HepG2 (cell line): Measurements from ENCODE around the gene PYGO2. TPM values are rescaled to one million over a fixed set of nuclear protein-coding genes. Genes with fewer than 3 reads are reported as not detected.

Experiments
- AGO2 ChIP-seq: fragments of 200-400 bp; formaldehyde crosslinking; optimal IDR thresholded peaks from 2 replicates; pipeline ENCODE3; 2017; ENCODE audit warnings: mild to moderate bottlenecking, low read depth, low read length, moderate library complexity
- ETV5 ChIP-seq: IDR thresholded peaks from 2 replicates; pipeline ENCODE4 v1.6.1; 2018; ENCODE audit warnings: missing biosample characterization, missing genetic modification reagents, inconsistent platforms, borderline replicate concordance
- ETV6 ChIP-seq: sonication (generic); formaldehyde crosslinking; conservative IDR thresholded peaks from 2 replicates; pipeline ENCODE4 v1.4.0; 2020; ENCODE audit warnings: missing genetic modification reagents
- JARID2 ChIP-seq: sonication (generic); formaldehyde crosslinking; IDR thresholded peaks from 2 replicates; pipeline ENCODE4 v1.8.1; 2023; ENCODE audit warnings: missing genetic modification reagents, inconsistent platforms; ENCODE audit not compliant: insufficient replicate concordance
- KAT8 ChIP-seq: IDR thresholded peaks from 2 replicates; pipeline ENCODE4 v1.6.1; 2016; ENCODE audit warnings: missing genetic modification reagents, missing compliant biosample characterization
- RBAK ChIP-seq: sonication (generic); formaldehyde crosslinking; IDR thresholded peaks from 2 replicates; pipeline ENCODE4 v1.5.1; 2020; ENCODE audit warnings: mild to moderate bottlenecking, missing genetic modification reagents
- TMF1 ChIP-seq: sonication (generic); formaldehyde crosslinking; IDR thresholded peaks from 2 replicates; pipeline ENCODE4 v1.8.1; 2022; ENCODE audit warnings: low read depth, missing genetic modification reagents
- ZNF143 ChIP-seq: sonication (generic); formaldehyde crosslinking; IDR thresholded peaks from 2 replicates; pipeline ENCODE4 v1.4.0; 2020; ENCODE audit warnings: missing genetic modification reagents
- ZNF296 ChIP-seq: sonication (generic); formaldehyde crosslinking; conservative IDR thresholded peaks from 2 replicates; pipeline ENCODE4 v1.5.0; 2020; ENCODE audit warnings: mild to moderate bottlenecking, missing genetic modification reagents
- ZNF747 ChIP-seq: sonication (generic); formaldehyde crosslinking; IDR thresholded peaks from 2 replicates; pipeline ENCODE4 v1.8.1; 2023; ENCODE audit warnings: missing genetic modification reagents, mild to moderate bottlenecking, borderline replicate concordance
- ZNF772 ChIP-seq: sonication (generic); formaldehyde crosslinking; IDR thresholded peaks from 2 replicates; pipeline ENCODE4 v1.5.0; 2020; ENCODE audit warnings: mild to moderate bottlenecking, missing genetic modification reagents
- polyA plus RNA-seq, 8 experiments: library from polyadenylated mRNA; depleted of rRNA in 3 of 8; stranded (reverse) in 7 of 8; unstranded in 1 of 8; fragments of >200 nt; fragmentation: Illumina TruSeq in 4 of 8; extraction: Trizol in 4 of 8; gene quantifications; 2 replicates each; pipeline versions ENCODE4 v1.2.1 to v1.2.3, GENCODE V29; 2011 to 2016; ENCODE audit warnings: low read depth in 4 of 8, missing spikeins in 1 of 8, mixed read lengths in 1 of 8; ENCODE audit not compliant: insufficient read depth in 1 of 8
- total RNA-seq, 5 experiments: library from RNA; depleted of rRNA; stranded (reverse); fragments of >200 nt; fragmentation: Illumina TruSeq; extraction: Trizol; gene quantifications; 2 replicates each; pipeline ENCODE4 v1.2.3, GENCODE V29; 2016; ENCODE audit warnings: low read depth in 1 of 5
- TF ChIP-seq, protein P1 (sequence below): sonication (generic); formaldehyde crosslinking; IDR thresholded peaks from 2 replicates; pipeline ENCODE4 v1.5.0; 2020; ENCODE audit warnings: mild to moderate bottlenecking, missing genetic modification reagents, borderline replicate concordance
- TF ChIP-seq, protein P2 (sequence below): sonication (generic); formaldehyde crosslinking; IDR thresholded peaks from 2 replicates; pipeline ENCODE4 v1.9.0; 2022; ENCODE audit warnings: missing genetic modification reagents, mild to moderate bottlenecking, borderline replicate concordance
- TF ChIP-seq, protein P3 (sequence below): sonication (generic); formaldehyde crosslinking; IDR thresholded peaks from 2 replicates; pipeline ENCODE4 v1.5.0; 2020; ENCODE audit warnings: missing genetic modification reagents
- TF ChIP-seq, protein P4 (sequence below): sonication (generic); formaldehyde crosslinking; IDR thresholded peaks from 2 replicates; pipeline ENCODE4 v1.5.0; 2020; ENCODE audit warnings: missing genetic modification reagents
- TF ChIP-seq, protein P5 (sequence below): sonication (generic); formaldehyde crosslinking; IDR thresholded peaks from 2 replicates; pipeline ENCODE4 v1.4.0; 2020; ENCODE audit warnings: missing genetic modification reagents

The PYGO2 gene
- total and polyA plus RNA-seq, 2 of the 13 experiments (the other 11 are each of a cell fraction or from before 2014, with no cell fraction given), result 20.3 to 21.8 TPM

DNA sequence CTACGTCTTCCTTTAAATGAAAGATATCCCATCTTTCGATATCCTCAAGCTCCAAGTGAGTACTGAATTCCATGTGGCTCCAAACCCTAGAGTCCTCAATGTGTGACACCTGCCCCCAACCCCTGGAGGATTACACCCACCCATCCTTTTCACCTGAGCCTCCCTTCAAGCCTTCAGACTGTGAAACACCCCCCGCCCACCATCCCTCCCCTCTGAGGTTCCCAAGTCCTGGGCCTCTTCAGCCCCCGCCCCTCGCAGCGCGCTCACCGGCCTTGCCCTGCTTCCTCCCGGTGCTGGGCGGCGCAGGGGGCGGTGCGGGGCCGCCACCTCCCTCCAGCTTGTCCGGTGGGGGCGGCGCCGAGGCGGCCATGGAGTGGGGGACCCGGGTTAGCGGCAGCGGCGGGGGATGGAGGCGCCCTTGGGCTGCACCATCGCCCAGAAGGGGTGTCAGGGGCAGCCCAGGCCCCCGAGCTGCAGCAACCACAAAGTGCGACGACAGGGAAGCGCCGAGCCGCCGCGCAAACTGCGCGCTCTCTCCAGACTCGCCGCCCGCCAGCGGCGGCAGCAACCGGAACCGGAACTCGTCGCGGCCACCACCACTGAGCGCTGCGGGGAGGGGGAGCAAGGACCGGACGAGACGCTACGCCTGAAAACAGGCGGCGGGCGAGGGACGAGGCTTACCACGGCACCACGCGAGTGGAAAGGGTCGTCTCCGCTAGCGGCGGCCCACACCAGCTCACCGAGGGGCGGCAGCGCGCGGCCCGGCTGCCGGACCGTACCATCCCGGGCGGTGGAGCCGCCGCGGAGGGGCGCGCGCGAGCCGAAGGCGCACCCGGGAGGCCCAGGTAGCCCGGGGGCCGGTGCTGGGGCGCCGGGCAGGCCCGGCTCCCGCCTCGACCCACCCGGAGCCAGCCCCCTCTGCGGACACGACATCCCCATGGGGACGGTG lies at the start of gene PYGO2 (continued):
- TF ChIP-seq, protein P1, sequence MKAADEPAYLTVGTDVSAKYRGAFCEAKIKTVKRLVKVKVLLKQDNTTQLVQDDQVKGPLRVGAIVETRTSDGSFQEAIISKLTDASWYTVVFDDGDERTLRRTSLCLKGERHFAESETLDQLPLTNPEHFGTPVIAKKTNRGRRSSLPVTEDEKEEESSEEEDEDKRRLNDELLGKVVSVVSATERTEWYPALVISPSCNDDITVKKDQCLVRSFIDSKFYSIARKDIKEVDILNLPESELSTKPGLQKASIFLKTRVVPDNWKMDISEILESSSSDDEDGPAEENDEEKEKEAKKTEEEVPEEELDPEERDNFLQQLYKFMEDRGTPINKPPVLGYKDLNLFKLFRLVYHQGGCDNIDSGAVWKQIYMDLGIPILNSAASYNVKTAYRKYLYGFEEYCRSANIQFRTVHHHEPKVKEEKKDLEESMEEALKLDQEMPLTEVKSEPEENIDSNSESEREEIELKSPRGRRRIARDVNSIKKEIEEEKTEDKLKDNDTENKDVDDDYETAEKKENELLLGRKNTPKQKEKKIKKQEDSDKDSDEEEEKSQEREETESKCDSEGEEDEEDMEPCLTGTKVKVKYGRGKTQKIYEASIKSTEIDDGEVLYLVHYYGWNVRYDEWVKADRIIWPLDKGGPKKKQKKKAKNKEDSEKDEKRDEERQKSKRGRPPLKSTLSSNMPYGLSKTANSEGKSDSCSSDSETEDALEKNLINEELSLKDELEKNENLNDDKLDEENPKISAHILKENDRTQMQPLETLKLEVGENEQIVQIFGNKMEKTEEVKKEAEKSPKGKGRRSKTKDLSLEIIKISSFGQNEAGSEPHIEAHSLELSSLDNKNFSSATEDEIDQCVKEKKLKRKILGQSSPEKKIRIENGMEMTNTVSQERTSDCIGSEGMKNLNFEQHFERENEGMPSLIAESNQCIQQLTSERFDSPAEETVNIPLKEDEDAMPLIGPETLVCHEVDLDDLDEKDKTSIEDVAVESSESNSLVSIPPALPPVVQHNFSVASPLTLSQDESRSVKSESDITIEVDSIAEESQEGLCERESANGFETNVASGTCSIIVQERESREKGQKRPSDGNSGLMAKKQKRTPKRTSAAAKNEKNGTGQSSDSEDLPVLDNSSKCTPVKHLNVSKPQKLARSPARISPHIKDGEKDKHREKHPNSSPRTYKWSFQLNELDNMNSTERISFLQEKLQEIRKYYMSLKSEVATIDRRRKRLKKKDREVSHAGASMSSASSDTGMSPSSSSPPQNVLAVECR, result peak; percentile 88
- TF ChIP-seq ZNF772 (CRISPR knock-in tag) (peak; percentile 89), KAT8 (CRISPR knock-in tag) (peak; percentile 79; the same call in 1 of the 2 replicates), RBAK (CRISPR knock-in tag) (no peak), ZNF143 (CRISPR knock-in tag) (0 out of 2 replicates have a peak, but pooled peaks have one; percentile 43), ZNF747 (CRISPR knock-in tag) (peak; percentile 54; the same call in 1 of the 2 replicates), ETV6 (peak; percentile 86; the same call in 1 of the 2 replicates), AGO2 (peak; percentile 99), TMF1 (CRISPR knock-in tag) (peak; percentile 23; the same call in 1 of the 2 replicates), ZNF296 (no peak), JARID2 (CRISPR knock-in tag) (no peak), ETV5 (CRISPR knock-in tag) (peak; percentile 78)
- TF ChIP-seq, protein P2, sequence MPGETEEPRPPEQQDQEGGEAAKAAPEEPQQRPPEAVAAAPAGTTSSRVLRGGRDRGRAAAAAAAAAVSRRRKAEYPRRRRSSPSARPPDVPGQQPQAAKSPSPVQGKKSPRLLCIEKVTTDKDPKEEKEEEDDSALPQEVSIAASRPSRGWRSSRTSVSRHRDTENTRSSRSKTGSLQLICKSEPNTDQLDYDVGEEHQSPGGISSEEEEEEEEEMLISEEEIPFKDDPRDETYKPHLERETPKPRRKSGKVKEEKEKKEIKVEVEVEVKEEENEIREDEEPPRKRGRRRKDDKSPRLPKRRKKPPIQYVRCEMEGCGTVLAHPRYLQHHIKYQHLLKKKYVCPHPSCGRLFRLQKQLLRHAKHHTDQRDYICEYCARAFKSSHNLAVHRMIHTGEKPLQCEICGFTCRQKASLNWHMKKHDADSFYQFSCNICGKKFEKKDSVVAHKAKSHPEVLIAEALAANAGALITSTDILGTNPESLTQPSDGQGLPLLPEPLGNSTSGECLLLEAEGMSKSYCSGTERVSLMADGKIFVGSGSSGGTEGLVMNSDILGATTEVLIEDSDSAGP, result peak; percentile 89; the same call in 1 of the 2 replicates
- TF ChIP-seq, protein P3, sequence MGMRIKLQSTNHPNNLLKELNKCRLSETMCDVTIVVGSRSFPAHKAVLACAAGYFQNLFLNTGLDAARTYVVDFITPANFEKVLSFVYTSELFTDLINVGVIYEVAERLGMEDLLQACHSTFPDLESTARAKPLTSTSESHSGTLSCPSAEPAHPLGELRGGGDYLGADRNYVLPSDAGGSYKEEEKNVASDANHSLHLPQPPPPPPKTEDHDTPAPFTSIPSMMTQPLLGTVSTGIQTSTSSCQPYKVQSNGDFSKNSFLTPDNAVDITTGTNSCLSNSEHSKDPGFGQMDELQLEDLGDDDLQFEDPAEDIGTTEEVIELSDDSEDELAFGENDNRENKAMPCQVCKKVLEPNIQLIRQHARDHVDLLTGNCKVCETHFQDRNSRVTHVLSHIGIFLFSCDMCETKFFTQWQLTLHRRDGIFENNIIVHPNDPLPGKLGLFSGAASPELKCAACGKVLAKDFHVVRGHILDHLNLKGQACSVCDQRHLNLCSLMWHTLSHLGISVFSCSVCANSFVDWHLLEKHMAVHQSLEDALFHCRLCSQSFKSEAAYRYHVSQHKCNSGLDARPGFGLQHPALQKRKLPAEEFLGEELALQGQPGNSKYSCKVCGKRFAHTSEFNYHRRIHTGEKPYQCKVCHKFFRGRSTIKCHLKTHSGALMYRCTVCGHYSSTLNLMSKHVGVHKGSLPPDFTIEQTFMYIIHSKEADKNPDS (CRISPR knock-in tag), result no peak
- TF ChIP-seq, protein P4, sequence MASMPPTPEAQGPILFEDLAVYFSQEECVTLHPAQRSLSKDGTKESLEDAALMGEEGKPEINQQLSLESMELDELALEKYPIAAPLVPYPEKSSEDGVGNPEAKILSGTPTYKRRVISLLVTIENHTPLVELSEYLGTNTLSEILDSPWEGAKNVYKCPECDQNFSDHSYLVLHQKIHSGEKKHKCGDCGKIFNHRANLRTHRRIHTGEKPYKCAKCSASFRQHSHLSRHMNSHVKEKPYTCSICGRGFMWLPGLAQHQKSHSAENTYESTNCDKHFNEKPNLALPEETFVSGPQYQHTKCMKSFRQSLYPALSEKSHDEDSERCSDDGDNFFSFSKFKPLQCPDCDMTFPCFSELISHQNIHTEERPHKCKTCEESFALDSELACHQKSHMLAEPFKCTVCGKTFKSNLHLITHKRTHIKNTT, result no peak
- TF ChIP-seq, protein P5, sequence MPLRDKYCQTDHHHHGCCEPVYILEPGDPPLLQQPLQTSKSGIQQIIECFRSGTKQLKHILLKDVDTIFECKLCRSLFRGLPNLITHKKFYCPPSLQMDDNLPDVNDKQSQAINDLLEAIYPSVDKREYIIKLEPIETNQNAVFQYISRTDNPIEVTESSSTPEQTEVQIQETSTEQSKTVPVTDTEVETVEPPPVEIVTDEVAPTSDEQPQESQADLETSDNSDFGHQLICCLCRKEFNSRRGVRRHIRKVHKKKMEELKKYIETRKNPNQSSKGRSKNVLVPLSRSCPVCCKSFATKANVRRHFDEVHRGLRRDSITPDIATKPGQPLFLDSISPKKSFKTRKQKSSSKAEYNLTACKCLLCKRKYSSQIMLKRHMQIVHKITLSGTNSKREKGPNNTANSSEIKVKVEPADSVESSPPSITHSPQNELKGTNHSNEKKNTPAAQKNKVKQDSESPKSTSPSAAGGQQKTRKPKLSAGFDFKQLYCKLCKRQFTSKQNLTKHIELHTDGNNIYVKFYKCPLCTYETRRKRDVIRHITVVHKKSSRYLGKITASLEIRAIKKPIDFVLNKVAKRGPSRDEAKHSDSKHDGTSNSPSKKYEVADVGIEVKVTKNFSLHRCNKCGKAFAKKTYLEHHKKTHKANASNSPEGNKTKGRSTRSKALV (CRISPR knock-in tag), result peak; percentile 54; the same call in 1 of the 2 replicates
